ENCODE data around the gene MYOG. TPM values are rescaled to one million over a fixed set of nuclear protein-coding genes. Genes with fewer than 3 reads are reported as not detected.

MYOG gene
- total RNA-seq, 2 experiments from 2014 or later = not detected

GRCh38 chr1:203088441-203088840 lies 2.6 kb upstream of the MYOG start:
- CTCF ChIA-PET (ENCODE audit: unreplicated experiment) = interaction anchor here (0.6 kb wide), 1 partner anchor 127 kb away, joined by 4 read pairs; no protein-coding TSS in a partner anchor
- Histone ChIP-seq H3K9me2 (ENCODE audit: insufficient read depth, low read length) (no peaks in the 10 kb centered on the region), H3K4me2 (ENCODE audit: low read length) (no peak overlapping the region), H4K20me1 (ENCODE audit: insufficient read depth, low read length) (no peaks in the 10 kb centered on the region), H2AFZ (ENCODE audit: low read length) (no peak overlapping the region), H3K9me3 (ENCODE audit: low read length) (no peaks in the 10 kb centered on the region), H3K27ac (ENCODE audit: low read depth, low read length, poor library complexity, severe bottlenecking) (no peak overlapping the region), H3K4me1 (ENCODE audit: insufficient read depth, low read length, poor library complexity, severe bottlenecking) (no peaks in the 10 kb centered on the region), H3K4me3 (ENCODE audit: low read depth, low read length, poor library complexity, severe bottlenecking) (no peak overlapping the region), H3K79me2 (ENCODE audit: insufficient read depth, low read depth, low read length) (no peaks in the 10 kb centered on the region), H3K36me3 (ENCODE audit: insufficient read depth, low read length) (no peaks in the 10 kb centered on the region)
- POLR2A ChIA-PET = no interaction called here
- no peak for DNase-seq (ENCODE audit: low spot score)
- TF ChIP-seq EZH2phosphoT487 (IDR thresholded peaks at IDR 0.05; ENCODE audit: borderline replicate concordance, low read depth, low read length) = no peak
- no peak for TF ChIP-seq CTCF (conservative IDR thresholded peaks at IDR 0.05; ENCODE audit: low read length)
- intact Hi-C loops (cut with micrococcal nuclease; ENCODE audit: unreplicated experiment) = no loop called here
- no TSS peak for BruUV-seq (replicated peaks)

DNA sequence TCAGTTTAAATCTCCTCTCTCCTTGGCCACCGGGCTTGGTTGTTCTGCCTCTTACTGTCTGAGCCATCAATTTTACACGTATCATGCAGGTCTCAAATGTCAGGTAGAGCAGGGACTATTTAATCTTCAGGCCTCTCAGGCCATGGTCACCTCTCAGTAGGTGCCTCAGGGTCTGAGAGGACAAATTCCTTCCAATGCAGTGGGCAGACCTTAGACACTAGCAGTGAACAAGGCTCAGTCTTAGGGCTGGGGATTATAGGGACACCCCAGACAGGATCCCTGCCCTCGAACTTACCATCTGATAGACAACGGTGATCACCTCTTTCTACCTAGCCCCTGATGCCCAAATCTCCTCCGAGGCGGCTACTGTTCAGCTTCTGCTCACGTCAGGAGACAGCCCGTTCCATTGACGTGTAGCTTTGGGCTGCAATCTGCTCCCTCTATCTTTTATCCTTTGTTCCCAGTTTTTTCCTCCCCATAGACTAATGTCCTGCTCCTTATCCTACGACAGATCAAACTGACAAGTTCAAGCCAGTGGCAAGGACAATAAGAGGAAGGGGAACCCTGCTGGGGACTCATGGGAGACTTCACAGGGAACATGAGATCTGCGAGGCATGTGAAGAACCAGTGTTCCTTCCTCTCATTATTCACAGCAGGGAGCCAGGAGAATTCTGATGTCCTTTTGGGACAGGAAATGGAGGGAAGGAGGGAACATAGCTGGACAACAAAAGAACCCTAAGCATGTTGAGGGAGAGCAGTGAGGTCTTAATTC lies 1.4 kb upstream of the MYOG start:
- CTCF ChIA-PET (ENCODE audit: unreplicated experiment) = no interaction called here
- no peak for DNase-seq (ENCODE audit: low spot score)
- Histone ChIP-seq H3K4me2 (ENCODE audit: low read length) (no peak overlapping the region), H3K36me3 (ENCODE audit: insufficient read depth, low read length) (no peaks in the 10 kb centered on the region), H3K9me2 (ENCODE audit: insufficient read depth, low read length) (no peaks in the 10 kb centered on the region), H2AFZ (ENCODE audit: low read length) (no peak overlapping the region), H3K27ac (ENCODE audit: low read depth, low read length, poor library complexity, severe bottlenecking) (no peak overlapping the region), H3K79me2 (ENCODE audit: insufficient read depth, low read depth, low read length) (no peaks in the 10 kb centered on the region), H4K20me1 (ENCODE audit: insufficient read depth, low read length) (no peaks in the 10 kb centered on the region), H3K4me1 (ENCODE audit: insufficient read depth, low read length, poor library complexity, severe bottlenecking) (no peaks in the 10 kb centered on the region), H3K4me3 (ENCODE audit: low read depth, low read length, poor library complexity, severe bottlenecking) (no peak overlapping the region), H3K9me3 (ENCODE audit: low read length) (no peaks in the 10 kb centered on the region)
- intact Hi-C loops (cut with micrococcal nuclease; ENCODE audit: unreplicated experiment) = no loop called here
- POLR2A ChIA-PET = no interaction called here
- TF ChIP-seq EZH2phosphoT487 (IDR thresholded peaks at IDR 0.05; ENCODE audit: borderline replicate concordance, low read depth, low read length) = no peak
- no peak for TF ChIP-seq CTCF (conservative IDR thresholded peaks at IDR 0.05; ENCODE audit: low read length)
- no TSS peak for BruUV-seq (replicated peaks)
